ENCODE data around the gene DCP1A.

Gene DCP1A

DNA sequence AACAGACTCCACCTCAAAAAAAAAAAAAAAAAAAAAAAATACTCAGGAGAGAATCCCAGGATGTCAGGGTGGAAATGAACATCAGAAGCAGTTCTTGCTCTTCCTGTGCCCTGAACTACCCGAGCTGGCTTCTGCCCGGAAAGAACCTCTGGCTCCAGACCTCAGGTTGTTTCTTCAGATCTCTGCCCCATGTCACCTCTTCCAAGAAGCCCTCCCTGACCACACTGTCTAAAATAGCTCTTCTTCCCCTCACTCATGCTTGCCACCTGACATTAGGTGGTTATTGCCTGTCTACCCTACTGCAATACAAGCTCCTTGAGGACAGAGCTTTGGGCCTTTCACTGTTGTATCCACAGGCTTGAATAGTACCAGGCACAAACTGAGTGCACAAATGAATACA lies 99.7 kb downstream of the DCP1A start:
- H3K4me1 ChIP-seq (ENCODE audit: low read length), result no peaks in the 10 kb centered on the region

DNA sequence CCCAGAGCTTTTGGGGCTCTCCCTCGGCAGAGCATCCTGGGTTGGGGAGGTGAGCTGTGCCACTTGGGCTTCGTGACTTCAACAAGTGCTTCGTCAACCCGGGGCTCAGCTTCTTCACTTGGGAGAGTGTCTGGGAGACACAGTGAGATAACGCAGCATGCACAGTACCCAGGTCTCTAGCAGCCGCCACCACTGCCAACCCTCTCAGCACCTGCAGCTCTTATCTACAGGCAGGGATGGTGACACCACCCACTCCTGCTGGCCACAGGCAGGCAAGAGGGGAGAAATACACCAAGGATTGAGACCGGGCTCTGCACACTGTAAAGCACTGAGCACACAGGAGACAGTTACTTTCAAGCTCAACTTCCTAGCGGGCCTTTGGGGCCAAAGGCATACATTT lies 103.1 kb downstream of the DCP1A start:
- Histone ChIP-seq H3K9me3 (ENCODE audit: insufficient read depth, low read length) (no peaks in the 10 kb centered on the region), H3K79me2 (ENCODE audit: low read length) (peaks cover 93% of the 10 kb centered on the region), H3K27me3 (ENCODE audit: low read depth, low read length) (no peaks in the 10 kb centered on the region), H3K36me3 (replicated peaks; ENCODE audit: low read depth, low read length) (peaks cover 41% of the 10 kb centered on the region), H3K4me2 (ENCODE audit: low read length) (no peak overlapping the region), H3K9ac (ENCODE audit: low read length) (no peak overlapping the region), H3K27ac (ENCODE audit: low read length) (no peak overlapping the region), H4K20me1 (ENCODE audit: insufficient read depth, low read length) (peaks cover 82% of the 10 kb centered on the region), H3K4me3 (ENCODE audit: low read length) (no peak overlapping the region), H3K4me1 (ENCODE audit: low read length) (no peaks in the 10 kb centered on the region), H2AFZ (ENCODE audit: low read depth, low read length) (no peak overlapping the region)
- TF ChIP-seq EZH2phosphoT487 (IDR thresholded peaks at IDR 0.05; ENCODE audit: low read depth), result no peak
- TF ChIP-seq, protein P1, sequence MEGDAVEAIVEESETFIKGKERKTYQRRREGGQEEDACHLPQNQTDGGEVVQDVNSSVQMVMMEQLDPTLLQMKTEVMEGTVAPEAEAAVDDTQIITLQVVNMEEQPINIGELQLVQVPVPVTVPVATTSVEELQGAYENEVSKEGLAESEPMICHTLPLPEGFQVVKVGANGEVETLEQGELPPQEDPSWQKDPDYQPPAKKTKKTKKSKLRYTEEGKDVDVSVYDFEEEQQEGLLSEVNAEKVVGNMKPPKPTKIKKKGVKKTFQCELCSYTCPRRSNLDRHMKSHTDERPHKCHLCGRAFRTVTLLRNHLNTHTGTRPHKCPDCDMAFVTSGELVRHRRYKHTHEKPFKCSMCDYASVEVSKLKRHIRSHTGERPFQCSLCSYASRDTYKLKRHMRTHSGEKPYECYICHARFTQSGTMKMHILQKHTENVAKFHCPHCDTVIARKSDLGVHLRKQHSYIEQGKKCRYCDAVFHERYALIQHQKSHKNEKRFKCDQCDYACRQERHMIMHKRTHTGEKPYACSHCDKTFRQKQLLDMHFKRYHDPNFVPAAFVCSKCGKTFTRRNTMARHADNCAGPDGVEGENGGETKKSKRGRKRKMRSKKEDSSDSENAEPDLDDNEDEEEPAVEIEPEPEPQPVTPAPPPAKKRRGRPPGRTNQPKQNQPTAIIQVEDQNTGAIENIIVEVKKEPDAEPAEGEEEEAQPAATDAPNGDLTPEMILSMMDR (IDR thresholded peaks at IDR 0.05; ENCODE audit: low read depth, low read length), result no peak

More for the DNA sequence above, 99.7 kb downstream of the DCP1A start:
- Histone ChIP-seq H3K27me3 (ENCODE audit: low read depth, low read length) (no peaks in the 10 kb centered on the region), H3K79me2 (ENCODE audit: low read length) (peaks cover 100% of the 10 kb centered on the region), H2AFZ (ENCODE audit: low read depth, low read length) (no peak overlapping the region), H3K4me2 (ENCODE audit: low read length) (no peak overlapping the region), H3K36me3 (replicated peaks; ENCODE audit: low read depth, low read length) (peaks cover 20% of the 10 kb centered on the region), H4K20me1 (ENCODE audit: insufficient read depth, low read length) (peaks cover 89% of the 10 kb centered on the region), H3K27ac (ENCODE audit: low read length) (no peak overlapping the region), H3K9ac (ENCODE audit: low read length) (no peak overlapping the region), H3K4me3 (ENCODE audit: low read length) (no peak overlapping the region), H3K9me3 (ENCODE audit: insufficient read depth, low read length) (no peaks in the 10 kb centered on the region)
- no peak for TF ChIP-seq EZH2phosphoT487 (IDR thresholded peaks at IDR 0.05; ENCODE audit: low read depth)
- TF ChIP-seq, protein P1 (IDR thresholded peaks at IDR 0.05; ENCODE audit: low read depth, low read length), result no peak

DNA sequence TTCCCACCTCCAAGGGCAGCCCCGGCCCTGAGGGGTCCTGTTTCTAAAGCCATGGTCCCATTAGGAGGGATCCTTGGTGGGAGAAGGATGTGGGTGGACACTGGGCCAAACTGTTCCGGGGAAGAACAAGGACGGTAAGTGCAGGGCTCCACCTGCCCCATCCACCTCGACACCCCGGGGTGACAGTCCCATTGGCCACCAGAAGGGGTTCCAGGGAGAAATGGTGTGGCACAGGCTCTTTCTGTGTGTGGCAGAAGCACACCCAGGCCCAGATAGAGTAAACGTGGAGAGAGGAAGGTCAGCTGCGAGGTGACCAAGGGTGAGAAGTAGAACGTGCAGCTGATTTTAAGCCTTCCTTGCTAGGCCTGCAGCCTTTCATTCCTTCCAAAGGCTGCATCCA lies 103.6 kb downstream of the DCP1A start:
- no peak overlapping the region for H2AFZ ChIP-seq (ENCODE audit: low read depth, low read length)
- no peak overlapping the region for H3K9ac ChIP-seq (ENCODE audit: low read length)
- H3K4me2 ChIP-seq (ENCODE audit: low read length), result no peak overlapping the region
- peaks cover 41% of the 10 kb centered on the region for H3K36me3 ChIP-seq (replicated peaks; ENCODE audit: low read depth, low read length)
- no peak for TF ChIP-seq EZH2phosphoT487 (IDR thresholded peaks at IDR 0.05; ENCODE audit: low read depth)
- no peaks in the 10 kb centered on the region for H3K4me1 ChIP-seq (ENCODE audit: low read length)
- H3K27me3 ChIP-seq (ENCODE audit: low read depth, low read length), result no peaks in the 10 kb centered on the region
- peaks cover 81% of the 10 kb centered on the region for H4K20me1 ChIP-seq (ENCODE audit: insufficient read depth, low read length)
- H3K27ac ChIP-seq (ENCODE audit: low read length), result no peak overlapping the region
- no peak overlapping the region for H3K4me3 ChIP-seq (ENCODE audit: low read length)
- H3K79me2 ChIP-seq (ENCODE audit: low read length), result peaks cover 88% of the 10 kb centered on the region
- no peaks in the 10 kb centered on the region for H3K9me3 ChIP-seq (ENCODE audit: insufficient read depth, low read length)

DNA sequence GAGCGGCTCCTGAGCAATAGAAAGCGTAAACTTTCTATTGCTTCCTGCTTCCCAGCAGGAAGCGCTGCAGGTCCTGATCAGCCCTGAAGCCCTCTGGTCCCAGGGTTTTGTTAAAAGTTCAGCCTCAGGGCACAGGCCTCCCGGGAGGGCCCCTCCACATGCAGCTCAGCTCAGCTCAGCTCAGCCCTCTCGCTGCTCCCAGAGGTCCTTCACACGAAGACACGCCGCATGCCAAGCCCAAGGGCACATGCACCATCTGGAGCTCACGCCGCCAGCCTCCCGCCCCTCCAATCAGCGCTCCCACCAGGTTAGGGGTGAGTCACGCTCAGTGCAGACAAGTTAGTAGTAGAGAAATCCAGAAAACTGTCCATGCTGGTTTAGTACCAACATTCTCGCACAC lies 104.2 kb downstream of the DCP1A start:
- no peak for TF ChIP-seq EZH2phosphoT487 (IDR thresholded peaks at IDR 0.05; ENCODE audit: low read depth)
- TF ChIP-seq, protein P1 (IDR thresholded peaks at IDR 0.05; ENCODE audit: low read depth, low read length), result no peak
- Histone ChIP-seq H3K36me3 (replicated peaks; ENCODE audit: low read depth, low read length) (peaks cover 42% of the 10 kb centered on the region), H3K79me2 (ENCODE audit: low read length) (peaks cover 82% of the 10 kb centered on the region), H3K4me2 (ENCODE audit: low read length) (no peak overlapping the region), H3K4me1 (ENCODE audit: low read length) (no peaks in the 10 kb centered on the region), H3K27ac (ENCODE audit: low read length) (no peak overlapping the region), H3K9ac (ENCODE audit: low read length) (no peak overlapping the region), H3K27me3 (ENCODE audit: low read depth, low read length) (no peaks in the 10 kb centered on the region), H3K4me3 (ENCODE audit: low read length) (no peak overlapping the region), H4K20me1 (ENCODE audit: insufficient read depth, low read length) (peaks cover 75% of the 10 kb centered on the region), H2AFZ (ENCODE audit: low read depth, low read length) (no peak overlapping the region), H3K9me3 (ENCODE audit: insufficient read depth, low read length) (no peaks in the 10 kb centered on the region)

DNA sequence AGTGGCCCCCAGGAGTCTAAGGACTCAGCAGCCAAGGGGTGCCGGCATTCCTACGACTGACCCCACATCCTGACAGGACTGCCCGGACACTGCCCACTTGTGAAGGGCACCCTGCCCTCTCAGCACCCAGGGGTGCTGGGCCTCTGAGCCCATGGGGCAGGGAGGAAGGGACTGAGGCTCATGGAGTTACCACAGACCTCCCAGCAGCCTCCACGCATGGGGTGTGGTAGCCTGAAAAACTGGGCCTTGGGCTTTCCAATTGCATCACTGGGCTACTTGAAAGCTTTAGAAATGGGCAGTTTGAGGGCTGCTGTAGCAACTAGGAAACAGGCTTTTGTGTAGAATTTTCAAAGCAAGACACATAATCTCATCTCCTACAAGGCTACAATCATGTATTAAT lies 104.7 kb downstream of the DCP1A start:
- Histone ChIP-seq H3K4me3 (ENCODE audit: low read length) (no peak overlapping the region), H3K27ac (ENCODE audit: low read length) (no peak overlapping the region), H3K9ac (ENCODE audit: low read length) (no peak overlapping the region), H3K27me3 (ENCODE audit: low read depth, low read length) (no peaks in the 10 kb centered on the region), H2AFZ (ENCODE audit: low read depth, low read length) (no peak overlapping the region), H4K20me1 (ENCODE audit: insufficient read depth, low read length) (peaks cover 70% of the 10 kb centered on the region), H3K79me2 (ENCODE audit: low read length) (peaks cover 77% of the 10 kb centered on the region), H3K9me3 (ENCODE audit: insufficient read depth, low read length) (no peaks in the 10 kb centered on the region), H3K36me3 (replicated peaks; ENCODE audit: low read depth, low read length) (peaks cover 42% of the 10 kb centered on the region), H3K4me2 (ENCODE audit: low read length) (no peak overlapping the region), H3K4me1 (ENCODE audit: low read length) (no peaks in the 10 kb centered on the region)
- TF ChIP-seq, protein P1 (IDR thresholded peaks at IDR 0.05; ENCODE audit: low read depth, low read length), result no peak
- TF ChIP-seq EZH2phosphoT487 (IDR thresholded peaks at IDR 0.05; ENCODE audit: low read depth), result no peak
